Ovary (tissue), 9 donors: ENCODE results near the gene CSAD. TPM values are rescaled to one million over a fixed set of nuclear protein-coding genes. Genes with fewer than 3 reads are reported as not detected.

ENCODE experiments used
- DNase-seq, 5 donors: peaks; one replicate each; pipeline ENCODE4 v3.0.0-alpha.2; 2019 to 2020
- H3K27ac ChIP-seq, 2 donors: fragments of 200-600 bp; one replicate each; pipeline versions ENCODE4 v1.5.1 to v1.8.0; 2019 to 2022
- H3K27me3 ChIP-seq: fragments of 200-600 bp; one replicate; pipeline ENCODE4 v1.8.0; 2022
- H3K36me3 ChIP-seq: fragments of 200-600 bp; sonication (generic); one replicate; pipeline ENCODE4 v1.5.1; 2019
- H3K4me1 ChIP-seq: one replicate; pipeline ENCODE4 v1.8.1; 2013; ENCODE audit warnings: mild to moderate bottlenecking, moderate library complexity; ENCODE audit not compliant: insufficient read depth
- H3K4me3 ChIP-seq: fragments of 200-600 bp; sonication (generic); one replicate; pipeline ENCODE4 v1.5.1; 2017
- H3K9me3 ChIP-seq, 2 donors: fragments of 200-600 bp in 1 of 2; sonication (generic) in 1 of 2; one replicate each; pipeline versions ENCODE4 v1.5.1 to v1.8.1; 2013 to 2019; ENCODE audit warnings: mild to moderate bottlenecking in 1 of 2, moderate library complexity in 1 of 2
- EP300 ChIP-seq: sonication (generic); formaldehyde crosslinking; IDR thresholded peaks from one replicate; pipeline ENCODE4 v1.6.1; 2017; ENCODE audit warnings: antibody characterized with exemption
- POLR2A ChIP-seq: fragments of 450-650 bp; IDR thresholded peaks from one replicate; pipeline ENCODE4 v1.6.1; 2017; ENCODE audit warnings: antibody characterized with exemption, mild to moderate bottlenecking, moderate library complexity
- WGBS, 3 donors: extraction: QIAGEN DNeasy Blood & Tissue Kit in 1 of 3; methylation state at CpG; one replicate each; pipeline versions ENCODE4 v1.1.5 to v1.1.7; 2013 to 2017; 5-methylcytosine and 5-hydroxymethylcytosine counted together
- intact Hi-C, 4 donors: fragments of 100-400 bp; cut with DNase I; formaldehyde crosslinking; loops; one replicate each; pipeline versions ENCODE4 v1.11.0 to v1.15.1; 2022 to 2023
- polyA plus RNA-seq, 2 donors: library from polyadenylated mRNA; stranded (reverse); fragments of 200-250 nt in 1 of 2; fragments of 350-450 nt in 1 of 2; fragmentation: Illumina TruSeq in 1 of 2; extraction: RNeasy Lipid Tissue Mini Kit (QIAGEN cat#74804) in 1 of 2; gene quantifications; one replicate each; pipeline ENCODE4 v1.2.3, GENCODE V29; 2013 to 2014
- total RNA-seq, 7 donors: library from RNA; depleted of rRNA in 2 of 7; stranded (reverse); fragments of >200 nt in 2 of 7; fragmentation: NEBNext Ultra II Directional in 3 of 7; extraction: Animal tissue kit (Norgen Biotek cat#: 25700) in 3 of 7; gene quantifications; one replicate each; pipeline versions ENCODE4 v1.1.0 to v1.2.4, GENCODE V29; 2016 to 2023
- TF ChIP-seq, protein P1 (sequence below), 3 donors: fragments of 450-650 bp in 2 of 3; fragments of 200-600 bp in 1 of 3; IDR thresholded peaks; one replicate each; pipeline versions ENCODE4 v1.5.1 to v1.8.0; 2016 to 2022; ENCODE audit warnings: antibody characterized with exemption in 3 of 3, mild to moderate bottlenecking in 1 of 3
- donor health status: DM: no; HTN: no; CAD: no; lungs with moderate emphysema.
- donor health status: DM: no; HTN: no; CAD: no.
- donor health status: Bipolar disorder and iron deficiency.
- donor health status: DM: yes; HTN: yes; CAD: no.
- donor health status: DM: no; HTN: no; CAD: no.
- donor health status: DM: yes; HTN: yes; CAD: no.

The CSAD gene
- total and polyA plus RNA-seq, 9 donors = 19.8 to 36.0 (median 28.0) TPM

DNA sequence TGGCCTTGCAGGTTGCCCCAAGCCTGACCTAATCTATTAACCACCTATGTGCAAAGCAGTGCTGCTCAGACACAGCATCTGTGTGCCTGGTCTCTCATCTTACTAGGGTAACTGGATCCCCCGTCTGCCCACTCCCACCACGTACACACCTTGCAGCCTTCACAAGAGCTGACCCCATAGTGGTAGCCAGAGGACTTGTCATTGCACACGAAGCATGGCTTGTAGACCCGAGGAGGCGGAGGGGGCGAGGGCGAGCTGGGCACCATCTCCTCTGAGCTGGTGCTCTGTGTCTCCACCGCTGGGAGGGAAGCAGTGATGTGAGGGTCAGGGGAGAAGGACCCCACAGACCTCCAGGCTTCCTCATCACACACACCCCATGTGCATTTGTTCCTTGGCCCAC is 34.8 kb upstream of the CSAD start:
- Histone ChIP-seq H3K4me3 (no peak overlapping the region), H3K4me1 (peaks cover 17% of the 10 kb centered on the region), H3K36me3 (no peaks in the 10 kb centered on the region), H3K27me3 (no peaks in the 10 kb centered on the region), H3K9me3 (no peaks in the 10 kb centered on the region), H3K27ac (no peak overlapping the region)
- 78 to 87% (median 86%) methylated on average over 8 of the region's 8 CpGs for WGBS, 3 donors
- TF ChIP-seq EP300 (no peak), POLR2A (no peak)
- TF ChIP-seq, protein P1, sequence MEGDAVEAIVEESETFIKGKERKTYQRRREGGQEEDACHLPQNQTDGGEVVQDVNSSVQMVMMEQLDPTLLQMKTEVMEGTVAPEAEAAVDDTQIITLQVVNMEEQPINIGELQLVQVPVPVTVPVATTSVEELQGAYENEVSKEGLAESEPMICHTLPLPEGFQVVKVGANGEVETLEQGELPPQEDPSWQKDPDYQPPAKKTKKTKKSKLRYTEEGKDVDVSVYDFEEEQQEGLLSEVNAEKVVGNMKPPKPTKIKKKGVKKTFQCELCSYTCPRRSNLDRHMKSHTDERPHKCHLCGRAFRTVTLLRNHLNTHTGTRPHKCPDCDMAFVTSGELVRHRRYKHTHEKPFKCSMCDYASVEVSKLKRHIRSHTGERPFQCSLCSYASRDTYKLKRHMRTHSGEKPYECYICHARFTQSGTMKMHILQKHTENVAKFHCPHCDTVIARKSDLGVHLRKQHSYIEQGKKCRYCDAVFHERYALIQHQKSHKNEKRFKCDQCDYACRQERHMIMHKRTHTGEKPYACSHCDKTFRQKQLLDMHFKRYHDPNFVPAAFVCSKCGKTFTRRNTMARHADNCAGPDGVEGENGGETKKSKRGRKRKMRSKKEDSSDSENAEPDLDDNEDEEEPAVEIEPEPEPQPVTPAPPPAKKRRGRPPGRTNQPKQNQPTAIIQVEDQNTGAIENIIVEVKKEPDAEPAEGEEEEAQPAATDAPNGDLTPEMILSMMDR (IDR thresholded peaks at IDR 0.05) = no peak
- intact Hi-C loops = loop anchor here in 2 of 4 donors (2.0 to 5.0 kb wide), 3 partner anchors 37 to 287 kb away; partner anchors contain the start of gene TARBP2 (in 1 of the 2)
- DNase-seq = no peak

- no peak overlapping the region for H3K27ac ChIP-seq
- peaks cover 17% of the 10 kb centered on the region for H3K4me1 ChIP-seq
- no peak for DNase-seq
- H3K4me3 ChIP-seq = no peak overlapping the region
- H3K9me3 ChIP-seq = no peaks in the 10 kb centered on the region
- TF ChIP-seq EP300 (no peak), POLR2A (no peak)
- TF ChIP-seq, protein P1 (IDR thresholded peaks at IDR 0.05) = no peak
- H3K36me3 ChIP-seq = no peaks in the 10 kb centered on the region
- H3K27me3 ChIP-seq = no peaks in the 10 kb centered on the region
- WGBS, 3 donors = 65 to 70% (median 67%) methylated on average over 12 of the region's 12 CpGs
- intact Hi-C loops = loop anchor here in 3 of 4 donors (2.0 to 5.0 kb wide), 4 partner anchors 37 to 287 kb away; partner anchors contain the start of gene TARBP2 (in 1 of the 3)
Observed at GRCh38 chr12:53214687-53215455, 34.1 kb upstream of the CSAD start.

GRCh38 chr12:53214221-53214620 is 33.5 kb upstream of the CSAD start:
- Histone ChIP-seq H3K27ac (no peak overlapping the region), H3K27me3 (no peaks in the 10 kb centered on the region), H3K4me1 (peaks cover 17% of the 10 kb centered on the region), H3K9me3 (no peaks in the 10 kb centered on the region), H3K36me3 (no peaks in the 10 kb centered on the region), H3K4me3 (no peak overlapping the region)
- TF ChIP-seq EP300 (no peak), POLR2A (no peak)
- TF ChIP-seq, protein P1 (IDR thresholded peaks at IDR 0.05) = no peak
- intact Hi-C loops = loop anchor here in 3 of 4 donors (2.0 to 5.0 kb wide), 3 partner anchors 38 to 73 kb away; a partner anchor contains a TSS
- 77 to 81% (median 80%) methylated on average over 5 of the region's 5 CpGs for WGBS, 3 donors
- no peak for DNase-seq

- Histone ChIP-seq H3K9me3 (no peaks in the 10 kb centered on the region), H3K27ac (no peak overlapping the region), H3K4me1 (peaks cover 24% of the 10 kb centered on the region), H3K36me3 (no peaks in the 10 kb centered on the region), H3K4me3 (no peak overlapping the region), H3K27me3 (no peaks in the 10 kb centered on the region)
- WGBS, 3 donors = 9 to 10% (median 10%) methylated on average over 13 to 14 of the region's 14 CpGs
- intact Hi-C loops = loop anchor here in 3 of 4 donors (2.0 to 5.0 kb wide), 3 partner anchors 39 to 74 kb away; a partner anchor contains a TSS
- TF ChIP-seq POLR2A = no peak
- TF ChIP-seq, protein P1 (IDR thresholded peaks at IDR 0.05) = peak; percentile 89 to 93 (median 91)
- DNase-seq = peak; percentile 74 to 89 (median 85)
Observed at GRCh38 chr12:53213348-53213747, 32.6 kb upstream of the CSAD start.
